Activated T-cell treated with anti-CD3 and anti-CD28 coated beads, Interleukin-2, amount 50 U/mL, for 4 hours (primary cell): ENCODE results near the gene PGGHG. TPM values are rescaled to one million over a fixed set of nuclear protein-coding genes. Genes with fewer than 3 reads are reported as not detected.
A peak's percentile ranks its signal among the peaks of the same experiment; 100 is the strongest.

ENCODE experiments used
- ATAC-seq, 2 donors: fragments of 200-7000 bp; cut with Tn5 transposase; one replicate each; pipeline ENCODE4 v1.10.0; 2021
- DNase-seq: peaks from one replicate; pipeline ENCODE4 v3.0.0-alpha.2; 2020
- H3K27me3 Mint-ChIP-seq: one replicate; pipeline ENCODE4 v1.8.0; 2021; ENCODE audit warnings: low read depth, mixed read lengths
- H3K36me3 Mint-ChIP-seq: one replicate; pipeline ENCODE4 v1.8.0; 2022; ENCODE audit warnings: mixed read lengths; ENCODE audit not compliant: insufficient read depth
- H3K4me1 Mint-ChIP-seq: one replicate; pipeline ENCODE4 v1.8.0; 2021; ENCODE audit warnings: low read depth, mixed read lengths
- H3K4me3 Mint-ChIP-seq: one replicate; pipeline ENCODE4 v1.8.0; 2021; ENCODE audit warnings: mild to moderate bottlenecking, moderate library complexity, mixed read lengths
- H3K9me3 Mint-ChIP-seq: one replicate; pipeline ENCODE4 v1.8.0; 2021; ENCODE audit warnings: mixed read lengths
- total RNA-seq, 3 donors: library from RNA; stranded (reverse); gene quantifications; one replicate each; pipeline ENCODE4 v1.2.1, GENCODE V29; 2021

The PGGHG gene
- 10 to 100 TPM; 16.6 to 76.3 (median 28.3) TPM for total RNA-seq

GRCh38 chr11:288478-289397, at the start of gene PGGHG:
PGGHG (plus strand) TSS chr11:289126; CDS start chr11:289817, 691 bp downstream.
- DNase-seq (peak; percentile 50), ATAC-seq (peak; percentile 20 to 33)
- Mint-ChIP-seq H3K27me3 (no peaks in the 10 kb centered on the region), H3K36me3 (no peaks in the 10 kb centered on the region), H3K9me3 (no peaks in the 10 kb centered on the region), H3K4me1 (peaks cover 27% of the 10 kb centered on the region), H3K4me3 (peak within 1 kb of the TSS; percentile 96)

- ATAC-seq (no peak), DNase-seq (no peak)
- H3K36me3 Mint-ChIP-seq: peaks cover 46% of the 10 kb centered on the region
Observed at GRCh38 chr11:240315-240714, 48.6 kb upstream of the PGGHG start.

GRCh38 chr11:241634-242033, 47.3 kb upstream of the PGGHG start:
- H3K4me1 Mint-ChIP-seq: peaks cover 43% of the 10 kb centered on the region
- H3K4me3 Mint-ChIP-seq: no peak overlapping the region
- H3K27me3 Mint-ChIP-seq: no peaks in the 10 kb centered on the region
- H3K9me3 Mint-ChIP-seq: no peaks in the 10 kb centered on the region
- H3K36me3 Mint-ChIP-seq: peaks cover 51% of the 10 kb centered on the region
- ATAC-seq (no peak), DNase-seq (no peak)

More at GRCh38 chr11:240315-240714, 48.6 kb upstream of the PGGHG start:
- no peaks in the 10 kb centered on the region for H3K9me3 Mint-ChIP-seq
- H3K4me3 Mint-ChIP-seq: no peak overlapping the region
- H3K4me1 Mint-ChIP-seq: peaks cover 49% of the 10 kb centered on the region
- H3K27me3 Mint-ChIP-seq: no peaks in the 10 kb centered on the region

- H3K9me3 Mint-ChIP-seq: no peaks in the 10 kb centered on the region
- no peak for DNase-seq
- peaks cover 66% of the 10 kb centered on the region for H3K36me3 Mint-ChIP-seq
- no peaks in the 10 kb centered on the region for H3K27me3 Mint-ChIP-seq
- ATAC-seq: no peak
- peaks cover 32% of the 10 kb centered on the region for H3K4me1 Mint-ChIP-seq
- H3K4me3 Mint-ChIP-seq: no peak overlapping the region
Observed at GRCh38 chr11:244376-244775, 44.5 kb upstream of the PGGHG start.

GRCh38 chr11:249062-249461, 39.9 kb upstream of the PGGHG start:
- H3K9me3 Mint-ChIP-seq: no peaks in the 10 kb centered on the region
- H3K36me3 Mint-ChIP-seq: peaks cover 55% of the 10 kb centered on the region
- no peaks in the 10 kb centered on the region for H3K27me3 Mint-ChIP-seq
- H3K4me1 Mint-ChIP-seq: peaks cover 13% of the 10 kb centered on the region
- DNase-seq (no peak), ATAC-seq (no peak)
- H3K4me3 Mint-ChIP-seq: no peak overlapping the region

GRCh38 chr11:250274-250673, 38.7 kb upstream of the PGGHG start:
- peaks cover 13% of the 10 kb centered on the region for H3K4me1 Mint-ChIP-seq
- H3K9me3 Mint-ChIP-seq: no peaks in the 10 kb centered on the region
- DNase-seq (no peak), ATAC-seq (peak in 1 of 2 donors; percentile 6)
- no peaks in the 10 kb centered on the region for H3K27me3 Mint-ChIP-seq
- H3K36me3 Mint-ChIP-seq: peaks cover 49% of the 10 kb centered on the region
- H3K4me3 Mint-ChIP-seq: no peak overlapping the region

- DNase-seq: peak; percentile 81
- H3K9me3 Mint-ChIP-seq: no peaks in the 10 kb centered on the region
- peak overlapping the region; percentile 3 for H3K4me3 Mint-ChIP-seq
- peak; percentile 90 to 92 for ATAC-seq
- no peaks in the 10 kb centered on the region for H3K27me3 Mint-ChIP-seq
- peaks cover 46% of the 10 kb centered on the region for H3K36me3 Mint-ChIP-seq
- peaks cover 13% of the 10 kb centered on the region for H3K4me1 Mint-ChIP-seq
Observed at GRCh38 chr11:250740-251299, 38.1 kb upstream of the PGGHG start.

GRCh38 chr11:251550-251949, 37.4 kb upstream of the PGGHG start:
- no peaks in the 10 kb centered on the region for H3K27me3 Mint-ChIP-seq
- peaks cover 13% of the 10 kb centered on the region for H3K4me1 Mint-ChIP-seq
- ATAC-seq (no peak), DNase-seq (no peak)
- H3K36me3 Mint-ChIP-seq: peaks cover 44% of the 10 kb centered on the region
- no peaks in the 10 kb centered on the region for H3K9me3 Mint-ChIP-seq
- H3K4me3 Mint-ChIP-seq: no peak overlapping the region

GRCh38 chr11:252666-253065, 36.3 kb upstream of the PGGHG start:
- no peak overlapping the region for H3K4me3 Mint-ChIP-seq
- H3K36me3 Mint-ChIP-seq: peaks cover 34% of the 10 kb centered on the region
- H3K4me1 Mint-ChIP-seq: peaks cover 13% of the 10 kb centered on the region
- ATAC-seq (no peak), DNase-seq (no peak)
- no peaks in the 10 kb centered on the region for H3K27me3 Mint-ChIP-seq
- no peaks in the 10 kb centered on the region for H3K9me3 Mint-ChIP-seq

GRCh38 chr11:253160-253885, 35.6 kb upstream of the PGGHG start:
- Mint-ChIP-seq H3K27me3 (no peaks in the 10 kb centered on the region), H3K4me3 (no peak overlapping the region), H3K9me3 (no peaks in the 10 kb centered on the region), H3K4me1 (peaks cover 13% of the 10 kb centered on the region), H3K36me3 (peaks cover 29% of the 10 kb centered on the region)
- ATAC-seq: no peak
- DNase-seq: no peak

- peaks cover 12% of the 10 kb centered on the region for H3K4me1 Mint-ChIP-seq
- no peaks in the 10 kb centered on the region for H3K9me3 Mint-ChIP-seq
- no peaks in the 10 kb centered on the region for H3K27me3 Mint-ChIP-seq
Observed at GRCh38 chr11:253886-254270, 35.0 kb upstream of the PGGHG start.

GRCh38 chr11:255176-255575, 33.8 kb upstream of the PGGHG start:
- Mint-ChIP-seq H3K27me3 (no peaks in the 10 kb centered on the region), H3K9me3 (no peaks in the 10 kb centered on the region), H3K36me3 (peaks cover 21% of the 10 kb centered on the region), H3K4me3 (no peak overlapping the region), H3K4me1 (peaks cover 7% of the 10 kb centered on the region)
- DNase-seq: no peak
- ATAC-seq: no peak

More at GRCh38 chr11:253886-254270, 35.0 kb upstream of the PGGHG start:
- Mint-ChIP-seq H3K36me3 (peaks cover 25% of the 10 kb centered on the region), H3K4me3 (no peak overlapping the region)
- DNase-seq: no peak
- no peak for ATAC-seq

GRCh38 chr11:255816-256215, 33.1 kb upstream of the PGGHG start:
- DNase-seq: no peak
- H3K9me3 Mint-ChIP-seq: no peaks in the 10 kb centered on the region
- no peak for ATAC-seq
- peaks cover 5% of the 10 kb centered on the region for H3K4me1 Mint-ChIP-seq
- no peak overlapping the region for H3K4me3 Mint-ChIP-seq
- no peaks in the 10 kb centered on the region for H3K27me3 Mint-ChIP-seq
- H3K36me3 Mint-ChIP-seq: peaks cover 16% of the 10 kb centered on the region

- no peak for ATAC-seq
- H3K9me3 Mint-ChIP-seq: no peaks in the 10 kb centered on the region
- H3K27me3 Mint-ChIP-seq: no peaks in the 10 kb centered on the region
- peaks cover 7% of the 10 kb centered on the region for H3K36me3 Mint-ChIP-seq
- no peak for DNase-seq
- H3K4me3 Mint-ChIP-seq: no peak overlapping the region
- H3K4me1 Mint-ChIP-seq: no peaks in the 10 kb centered on the region
Observed at GRCh38 chr11:256952-257737, 31.8 kb upstream of the PGGHG start.
